Measurements from ENCODE around the gene TRABD.

TRABD gene

DNA sequence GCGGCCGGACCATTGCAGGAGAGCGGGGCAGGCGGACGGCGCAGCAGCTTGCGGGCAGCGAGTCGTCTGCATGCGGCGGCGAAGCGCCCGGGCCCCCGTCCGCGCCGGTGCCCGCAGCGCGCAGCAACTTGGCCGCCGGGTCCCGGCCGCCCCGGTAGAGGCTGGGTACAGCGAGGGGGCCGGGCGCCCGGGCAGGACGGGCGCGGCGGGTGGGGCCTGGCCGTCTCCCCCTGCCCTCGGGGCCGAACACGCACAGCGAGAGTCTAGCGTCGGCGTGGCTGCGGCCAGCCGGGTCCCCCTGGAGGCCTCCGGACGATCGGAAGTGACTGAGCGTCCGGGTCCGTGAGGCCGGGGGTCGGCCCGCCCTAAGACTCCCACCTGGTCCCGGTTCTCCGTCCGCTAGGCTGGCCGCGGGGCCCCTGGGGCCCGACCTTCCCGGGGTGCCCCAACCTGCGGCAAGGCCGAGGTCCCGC, 775 bp upstream of the TRABD start:
- in situ Hi-C loops (cut with MboI; ENCODE audit: low sequenced_read_pairs), result no loop called here

DNA sequence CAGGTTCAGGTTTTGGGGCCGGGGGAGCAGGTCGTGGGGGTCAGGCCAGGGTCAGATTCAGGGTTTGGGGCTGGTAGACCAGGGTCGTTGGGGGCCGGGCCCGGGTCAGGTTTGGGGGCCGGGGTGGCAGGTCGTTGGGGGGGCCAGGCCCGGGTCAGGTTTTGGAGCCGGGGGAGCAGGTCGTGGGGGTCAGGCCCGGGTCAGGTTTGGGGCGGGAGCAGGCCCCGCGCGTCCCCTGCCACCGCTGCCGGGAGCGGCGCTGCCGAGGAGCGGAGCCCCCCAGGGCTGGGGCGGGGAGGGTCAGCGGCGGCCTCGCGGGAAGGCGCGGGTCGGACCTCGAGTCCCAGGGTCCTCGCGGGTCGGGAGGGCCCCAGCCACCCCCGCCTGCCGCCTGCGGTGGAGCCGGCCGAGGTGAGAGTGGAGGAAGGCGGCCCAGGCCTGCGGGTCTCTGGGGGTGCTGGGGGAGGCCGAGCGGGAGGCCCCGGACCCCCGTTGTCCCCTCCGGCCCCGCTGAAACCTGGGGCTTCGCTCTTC, 535 bp downstream of the TRABD start:
- in situ Hi-C loops (cut with MboI; ENCODE audit: low sequenced_read_pairs), result no loop called here

DNA sequence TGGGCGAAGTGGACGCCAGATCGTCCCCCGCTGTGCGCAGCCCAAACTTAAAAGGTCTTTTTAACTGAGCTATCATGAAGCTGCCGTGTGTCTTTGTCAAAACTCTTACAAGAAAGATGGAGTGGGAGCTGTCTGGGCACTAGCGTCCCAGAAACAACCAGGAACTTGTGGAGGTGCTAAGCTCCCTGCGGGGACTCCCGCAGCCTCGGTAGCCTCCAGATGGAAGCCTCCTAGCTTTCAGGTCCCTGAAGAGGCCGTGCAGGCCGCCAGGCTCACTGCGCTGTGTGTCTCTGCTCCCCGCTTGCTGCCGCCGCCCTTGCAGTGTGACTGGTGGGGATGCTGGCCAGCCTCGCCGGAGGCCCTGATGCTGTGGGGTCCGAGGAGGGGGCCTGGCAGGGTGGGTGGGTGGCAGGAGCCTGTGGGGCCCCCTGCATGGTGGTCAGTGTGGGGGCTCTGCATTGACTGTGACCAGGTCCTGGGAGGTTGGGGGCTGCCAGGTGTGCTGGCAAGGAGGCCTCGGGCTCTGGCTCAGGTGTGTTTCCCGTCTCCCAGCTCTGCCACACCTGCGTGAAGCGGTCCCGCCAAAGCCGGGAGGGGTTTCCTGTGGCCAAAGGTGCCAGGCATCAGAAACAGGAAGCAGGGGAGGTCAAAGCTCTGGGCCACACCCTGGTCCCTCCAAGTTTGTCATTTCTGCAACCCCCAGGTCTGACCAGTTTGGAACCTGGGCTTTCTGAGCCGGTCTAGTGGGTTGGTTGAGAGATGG, 1.2 kb downstream of the TRABD start:
- in situ Hi-C loops (cut with MboI; ENCODE audit: low sequenced_read_pairs), result no loop called here

DNA sequence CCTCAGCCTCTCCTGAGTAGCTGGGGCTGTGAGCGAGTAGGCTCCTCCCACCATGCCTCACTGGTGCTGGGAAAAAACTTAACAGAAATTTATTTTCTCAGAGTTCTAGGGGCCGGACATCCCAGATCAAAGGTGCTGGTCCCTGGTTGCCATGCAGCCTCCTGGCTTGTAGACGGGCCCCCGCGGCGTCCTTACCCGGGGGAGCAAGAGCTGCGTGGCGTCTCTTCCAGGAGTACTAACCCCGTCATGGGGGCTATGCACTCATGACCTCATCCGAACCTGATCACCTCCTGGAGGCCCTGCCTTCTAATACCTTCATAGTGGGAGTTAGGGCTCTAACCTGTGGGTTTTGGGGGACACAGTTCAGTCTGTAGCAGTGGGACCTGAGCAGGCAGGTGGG, 2.6 kb downstream of the TRABD start:
- in situ Hi-C loops (cut with MboI; ENCODE audit: low sequenced_read_pairs), result no loop called here

DNA sequence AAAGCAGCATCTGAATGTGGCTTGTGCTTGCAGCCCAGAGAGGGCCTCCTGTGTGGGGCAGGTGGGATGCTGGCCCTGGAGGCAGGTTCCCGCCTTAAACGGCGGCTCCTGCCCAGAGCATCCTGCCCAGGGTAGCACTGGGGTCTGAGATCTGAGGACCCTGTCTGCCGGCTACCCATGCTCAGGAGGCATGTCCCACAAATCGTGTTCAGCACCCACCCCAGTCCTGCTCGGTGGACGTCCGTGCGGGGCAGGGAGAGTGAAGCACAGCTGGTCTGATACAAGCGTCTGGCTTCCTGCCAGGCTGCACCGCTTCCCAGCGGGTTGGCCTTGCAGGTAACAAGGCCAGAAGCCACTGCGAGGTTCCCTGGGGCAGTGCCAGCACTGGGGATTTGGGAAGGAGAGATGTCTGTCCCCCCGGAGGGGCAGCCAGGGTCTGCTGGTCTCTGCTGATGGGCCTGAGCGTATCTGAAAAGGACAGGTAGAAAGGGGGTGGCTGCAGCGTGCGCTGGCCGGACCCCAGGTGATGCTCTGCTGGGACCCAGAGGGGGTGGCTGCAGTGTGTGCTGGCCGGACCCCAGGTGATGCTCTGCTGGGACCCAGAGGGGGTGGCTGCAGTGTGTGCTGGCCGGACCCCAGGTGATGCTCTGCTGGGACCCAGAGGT, 3.6 kb downstream of the TRABD start:
- in situ Hi-C loops (cut with MboI; ENCODE audit: low sequenced_read_pairs), result no loop called here

GRCh38 chr22:50189849-50190181, 4.1 kb downstream of the TRABD start:
- in situ Hi-C loops (cut with MboI; ENCODE audit: low sequenced_read_pairs), result no loop called here

GRCh38 chr22:50190182-50190940, 4.6 kb downstream of the TRABD start:
- in situ Hi-C loops (cut with MboI; ENCODE audit: low sequenced_read_pairs), result no loop called here

DNA sequence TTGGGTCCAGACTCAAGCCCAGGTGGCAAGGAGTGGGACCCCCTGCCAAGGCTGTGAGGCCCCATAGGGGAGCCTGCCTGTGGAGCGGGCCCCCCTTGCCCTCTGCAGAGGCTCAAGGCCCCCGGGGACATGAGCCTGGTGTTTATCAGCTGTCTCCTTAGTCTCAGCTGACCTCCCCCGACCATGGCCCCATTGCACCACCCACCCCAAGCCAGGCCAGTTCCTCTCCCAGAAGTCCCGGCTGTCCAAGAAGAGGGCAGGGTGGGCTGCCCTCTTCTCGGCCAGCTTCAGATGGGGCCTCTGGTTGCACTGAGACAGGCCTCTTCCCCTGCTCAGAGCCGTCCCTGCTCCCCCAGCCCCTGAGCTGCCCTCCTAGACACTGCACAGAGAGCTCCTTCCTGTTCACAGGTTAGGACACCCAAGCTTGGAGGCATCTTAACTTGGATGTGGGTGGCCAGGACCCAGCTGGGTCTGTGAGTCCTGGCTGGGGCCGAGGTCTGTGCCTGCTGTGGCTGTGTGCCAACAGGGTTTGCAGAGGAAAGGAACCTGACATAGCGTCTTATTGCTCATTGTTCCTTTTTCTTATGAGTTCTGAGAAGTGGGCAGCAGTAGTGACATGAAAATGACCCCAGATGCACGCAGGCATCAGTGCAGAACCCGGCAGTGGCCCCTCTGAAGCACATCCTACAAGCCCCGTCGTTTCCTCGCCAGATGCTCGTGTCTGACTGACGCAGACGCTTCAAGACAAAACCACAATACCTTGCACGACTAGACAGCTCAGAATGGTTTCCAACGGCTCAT, 5.4 kb downstream of the TRABD start:
- in situ Hi-C loops (cut with MboI; ENCODE audit: low sequenced_read_pairs), result no loop called here

DNA sequence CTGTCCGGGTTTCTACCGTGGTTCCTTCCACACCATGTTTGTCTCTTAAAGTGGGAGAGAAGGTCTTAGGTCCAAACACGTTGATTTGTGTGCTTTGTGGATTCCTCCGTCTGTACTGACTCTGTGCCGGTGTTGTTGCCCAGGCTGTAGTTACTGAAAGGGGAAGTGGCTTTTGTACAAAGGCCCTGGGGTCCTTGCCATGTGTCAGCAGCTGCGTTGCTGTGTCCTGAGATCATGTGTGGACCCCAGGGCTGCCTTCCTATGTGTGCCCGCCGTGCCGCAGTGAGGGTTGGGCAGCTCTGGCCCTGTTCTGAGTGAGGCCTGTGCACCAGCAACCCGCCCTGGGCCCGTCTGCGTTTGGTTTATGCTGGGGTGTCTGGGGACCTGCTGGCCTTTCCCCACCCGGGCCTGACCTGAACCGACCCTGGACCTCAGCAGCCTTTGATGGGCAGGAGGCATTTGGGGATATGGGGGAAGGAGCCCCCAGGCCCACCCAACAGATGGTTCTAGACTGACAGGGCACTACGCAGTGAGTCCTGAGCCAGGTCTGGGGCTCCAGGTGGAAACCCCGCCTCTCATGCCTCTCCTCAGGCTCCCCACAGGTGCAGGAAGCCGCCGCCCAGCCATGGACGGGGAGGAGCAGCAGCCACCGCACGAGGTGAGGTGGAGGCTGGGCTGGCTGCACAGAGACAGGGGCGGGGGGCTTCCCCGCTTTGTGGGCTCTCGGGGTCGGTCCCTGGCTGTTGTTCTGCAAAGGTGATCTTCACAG, 6.9 kb downstream of the TRABD start:
- in situ Hi-C loops (cut with MboI; ENCODE audit: low sequenced_read_pairs), result no loop called here

- in situ Hi-C loops (cut with MboI; ENCODE audit: low sequenced_read_pairs), result no loop called here
These were observed 7.9 kb downstream of the TRABD start for GRCh38 chr22:50193621-50194020.

DNA sequence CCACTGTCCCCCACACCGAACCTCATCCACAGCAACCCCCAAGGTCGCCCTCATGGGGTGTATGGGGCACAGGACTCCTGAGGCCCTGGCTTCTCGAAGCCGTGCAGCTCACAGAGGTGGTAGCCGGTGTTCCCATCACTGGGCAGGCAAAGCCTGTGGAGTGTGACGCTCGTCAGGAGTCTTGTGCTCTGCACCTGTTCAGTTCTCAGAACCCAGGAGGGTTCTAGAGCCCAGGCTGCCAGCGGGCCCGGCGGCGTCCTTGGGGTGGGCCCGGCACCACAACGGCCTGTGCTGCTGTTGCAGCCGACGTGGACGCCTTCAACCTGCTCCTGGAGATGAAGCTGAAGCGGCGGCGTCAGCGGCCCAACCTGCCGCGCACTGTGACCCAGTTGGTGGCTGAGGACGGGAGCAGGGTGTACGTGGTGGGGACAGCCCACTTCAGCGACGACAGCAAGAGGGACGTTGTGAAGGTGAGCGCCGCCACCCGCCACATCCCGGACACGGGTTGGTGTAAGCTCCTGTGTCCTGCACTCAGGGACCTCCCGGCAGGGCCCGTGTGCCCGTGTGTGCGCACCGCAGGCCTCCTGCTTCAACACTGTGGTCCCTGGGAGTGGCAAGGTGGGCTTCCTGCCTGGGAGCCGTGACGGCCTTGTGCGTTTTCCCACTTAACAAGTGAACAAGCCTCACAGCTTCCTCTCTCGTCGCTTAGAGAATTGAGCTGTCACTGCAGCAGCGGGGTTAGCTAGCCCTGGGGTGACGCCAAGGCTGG, 8.5 kb downstream of the TRABD start:
- in situ Hi-C loops (cut with MboI; ENCODE audit: low sequenced_read_pairs), result no loop called here

GRCh38 chr22:50196256-50196655, 10.5 kb downstream of the TRABD start:
- in situ Hi-C loops (cut with MboI; ENCODE audit: low sequenced_read_pairs), result no loop called here

DNA sequence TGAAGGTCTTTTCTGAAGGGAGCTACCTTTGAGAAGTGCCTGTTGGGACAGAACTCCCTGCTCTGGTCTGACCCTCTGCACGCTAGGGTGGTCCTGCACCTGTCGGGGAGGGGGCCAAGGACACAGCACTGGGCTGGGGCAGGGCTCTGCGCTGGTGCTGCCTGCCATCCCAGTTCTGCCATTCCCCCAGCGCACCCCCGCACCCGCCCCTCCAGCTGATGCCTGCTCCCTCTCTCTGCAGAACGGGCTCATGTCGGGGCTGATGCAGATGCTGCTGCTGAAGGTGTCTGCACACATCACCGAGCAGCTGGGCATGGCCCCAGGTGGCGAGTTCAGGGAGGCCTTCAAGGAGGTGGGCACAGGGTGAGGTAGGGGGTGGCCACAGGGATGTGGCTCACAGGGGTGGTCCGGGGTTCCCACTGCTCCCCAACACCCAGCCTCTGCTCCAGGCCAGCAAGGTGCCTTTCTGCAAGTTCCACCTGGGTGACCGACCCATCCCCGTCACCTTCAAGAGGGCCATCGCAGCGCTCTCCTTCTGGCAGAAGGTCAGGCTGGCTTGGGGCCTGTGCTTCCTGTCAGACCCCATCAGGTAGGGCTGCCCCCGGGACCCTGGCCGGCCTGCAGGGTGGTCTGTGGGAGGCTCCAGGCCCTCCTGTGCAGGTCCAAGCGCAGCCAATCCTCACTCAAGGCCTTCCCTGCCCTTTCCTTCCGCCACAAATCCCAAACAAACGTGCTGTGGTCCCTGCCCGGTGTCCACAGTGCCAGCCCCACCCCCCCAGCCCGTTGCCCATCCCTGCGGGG, 11.5 kb downstream of the TRABD start:
- in situ Hi-C loops (cut with MboI; ENCODE audit: low sequenced_read_pairs), result no loop called here

GRCh38 chr22:50197856-50198623, 12.3 kb downstream of the TRABD start:
- in situ Hi-C loops (cut with MboI; ENCODE audit: low sequenced_read_pairs), result no loop called here

- in situ Hi-C loops (cut with MboI; ENCODE audit: low sequenced_read_pairs), result no loop called here
These were observed 12.9 kb downstream of the TRABD start for GRCh38 chr22:50198624-50199017.

DNA sequence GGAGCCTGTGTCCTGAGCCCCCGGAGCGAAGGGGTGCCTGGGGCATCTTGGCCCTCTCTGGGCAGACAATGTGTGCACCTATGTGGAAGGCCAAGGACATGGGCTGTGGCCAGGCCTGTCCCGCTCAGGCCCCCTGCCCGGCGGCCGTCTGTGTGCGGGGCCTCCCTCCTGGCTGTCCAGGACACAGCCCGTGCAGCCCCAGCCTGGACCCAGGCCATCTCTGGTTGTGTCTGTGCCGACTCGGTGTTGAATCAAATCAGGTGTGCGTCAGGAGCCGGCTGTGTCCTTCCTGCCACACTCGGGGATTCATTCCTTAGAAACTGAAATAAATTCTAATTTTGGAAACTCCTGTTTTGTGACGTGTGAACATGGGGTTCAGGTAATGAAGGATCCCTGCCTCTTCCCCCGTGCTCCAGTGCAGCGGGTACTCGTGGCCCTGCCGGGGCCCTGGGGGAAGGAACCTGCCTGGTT, 13.6 kb downstream of the TRABD start:
- in situ Hi-C loops (cut with MboI; ENCODE audit: low sequenced_read_pairs), result no loop called here

DNA sequence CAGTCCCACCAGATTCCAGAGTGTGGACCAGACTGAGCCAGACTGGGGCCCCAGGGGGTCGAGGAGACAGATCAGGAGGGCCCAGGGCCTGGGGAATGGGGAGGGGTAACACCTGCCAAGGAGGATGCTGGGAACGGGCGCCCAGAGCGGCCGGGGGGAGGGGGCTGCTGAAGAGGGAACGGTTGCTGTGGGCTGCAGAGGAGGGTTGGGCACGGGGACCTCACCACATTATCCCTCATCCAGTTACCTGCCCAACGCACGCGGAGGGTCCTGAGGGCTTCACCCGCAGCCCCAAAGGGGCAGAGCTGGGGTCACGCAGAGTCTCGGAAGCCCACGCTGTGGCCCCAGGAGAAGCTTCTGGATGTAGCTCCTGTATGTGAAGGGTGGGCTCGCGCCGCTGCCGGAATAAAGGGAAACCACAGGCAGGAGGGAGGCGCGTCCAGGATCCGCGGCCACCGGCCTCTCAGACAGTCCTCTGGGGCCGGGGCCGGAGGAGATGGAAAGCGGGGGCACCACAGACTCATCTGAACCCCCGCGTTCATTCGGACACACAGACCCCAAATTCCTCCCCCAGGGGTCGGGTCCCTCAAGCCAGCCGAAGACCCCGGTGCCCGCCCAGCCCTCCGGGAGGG, 14.2 kb downstream of the TRABD start:
- in situ Hi-C loops (cut with MboI; ENCODE audit: low sequenced_read_pairs), result loop anchor here (25.0 kb wide), 1 partner anchor 263 kb away; no protein-coding TSS in a partner anchor

Measured in HL-60/S4 treated with phorbol 12-myristate 13-acetate at 8.2 ng/mL for 4 days and 3 days (cell line).